RWPE2 (cell line): ENCODE results near the gene TRIM24.

Experiments used
- ATAC-seq: fragments of 200-7000 bp; cut with Tn5 transposase; 3 replicates; pipeline ENCODE4 v1.9.1; 2021; ENCODE audit warnings: low read depth
- DNase-seq: peaks from one replicate; pipeline ENCODE4 v3.0.0-alpha.2; 2020; ENCODE audit warnings: low spot score
- H3K27ac ChIP-seq: fragments of 450-650 bp; 2 replicates; pipeline ENCODE4 v1.5.1; 2017; ENCODE audit warnings: mild to moderate bottlenecking; ENCODE audit not compliant: poor library complexity, severe bottlenecking
- H3K27me3 ChIP-seq: fragments of 250-450 bp; sonication (Bioruptor Pico); 2 replicates; pipeline ENCODE4 v1.5.1; 2021; ENCODE audit warnings: mild to moderate bottlenecking, moderate library complexity; ENCODE audit not compliant: insufficient read depth, poor library complexity, severe bottlenecking
- H3K36me3 ChIP-seq: fragments of 250-450 bp; sonication (Bioruptor Pico); 2 replicates; pipeline ENCODE4 v1.5.1; 2020; ENCODE audit warnings: low read depth, mild to moderate bottlenecking, moderate library complexity
- H3K4me1 ChIP-seq: fragments of 250-450 bp; sonication (Bioruptor Pico); 2 replicates; pipeline ENCODE4 v1.5.1; 2021; ENCODE audit warnings: mild to moderate bottlenecking, moderate library complexity; ENCODE audit not compliant: insufficient read depth, poor library complexity, severe bottlenecking
- H3K4me3 ChIP-seq: fragments of 250-450 bp; sonication (Bioruptor Pico); 2 replicates; pipeline ENCODE4 v1.5.1; 2021; ENCODE audit warnings: mild to moderate bottlenecking, moderate library complexity; ENCODE audit not compliant: severe bottlenecking
- H3K9me3 ChIP-seq: fragments of 250-450 bp; sonication (Bioruptor Pico); 2 replicates; pipeline ENCODE4 v1.5.1; 2021; ENCODE audit warnings: mild to moderate bottlenecking, moderate library complexity; ENCODE audit not compliant: severe bottlenecking
- CTCF ChIP-seq: fragments of 450-650 bp; IDR thresholded peaks from one replicate; pipeline ENCODE4 v1.5.1; 2017; ENCODE audit warnings: mild to moderate bottlenecking, moderate library complexity; ENCODE audit not compliant: poor library complexity, severe bottlenecking

The TRIM24 gene

GRCh38 chr7:138500892-138501291, 40.8 kb downstream of the TRIM24 start:
- no peaks in the 10 kb centered on the region for H3K9me3 ChIP-seq
- DNase-seq (no peak), ATAC-seq (no peak)
- no peaks in the 10 kb centered on the region for H3K27me3 ChIP-seq
- TF ChIP-seq CTCF = no peak
- H3K4me1 ChIP-seq = no peaks in the 10 kb centered on the region
- H3K27ac ChIP-seq = no peak overlapping the region
- H3K36me3 ChIP-seq = peaks cover 8% of the 10 kb centered on the region
- H3K4me3 ChIP-seq = no peak overlapping the region

GRCh38 chr7:138502023-138502767, 42.1 kb downstream of the TRIM24 start:
- DNase-seq (no peak), ATAC-seq (no peak)
- Histone ChIP-seq H3K4me1 (no peaks in the 10 kb centered on the region), H3K27me3 (no peaks in the 10 kb centered on the region), H3K36me3 (peaks cover 8% of the 10 kb centered on the region), H3K9me3 (no peaks in the 10 kb centered on the region), H3K4me3 (no peak overlapping the region), H3K27ac (no peak overlapping the region)
- TF ChIP-seq CTCF = no peak

GRCh38 chr7:138505361-138505873, 45.4 kb downstream of the TRIM24 start:
- ATAC-seq = no peak
- TF ChIP-seq CTCF = no peak
- DNase-seq = no peak
- Histone ChIP-seq H3K27ac (no peak overlapping the region), H3K4me3 (no peak overlapping the region), H3K9me3 (no peaks in the 10 kb centered on the region), H3K27me3 (no peaks in the 10 kb centered on the region), H3K4me1 (no peaks in the 10 kb centered on the region), H3K36me3 (peaks cover 8% of the 10 kb centered on the region)

- no peak for TF ChIP-seq CTCF
- Histone ChIP-seq H3K27ac (no peak overlapping the region), H3K4me3 (no peak overlapping the region), H3K36me3 (peaks cover 8% of the 10 kb centered on the region), H3K9me3 (no peaks in the 10 kb centered on the region), H3K27me3 (no peaks in the 10 kb centered on the region), H3K4me1 (no peaks in the 10 kb centered on the region)
- no peak for DNase-seq
- no peak for ATAC-seq
Observed at GRCh38 chr7:138506764-138507163, 46.7 kb downstream of the TRIM24 start.

GRCh38 chr7:138510003-138510402, 49.9 kb downstream of the TRIM24 start:
- Histone ChIP-seq H3K4me1 (no peaks in the 10 kb centered on the region), H3K4me3 (no peak overlapping the region), H3K9me3 (no peaks in the 10 kb centered on the region), H3K36me3 (peaks cover 4% of the 10 kb centered on the region), H3K27ac (no peak overlapping the region), H3K27me3 (no peaks in the 10 kb centered on the region)
- DNase-seq (no peak), ATAC-seq (no peak)
- no peak for TF ChIP-seq CTCF
